NCI-H748 treated with DMSO at 0.1 percent for 48 hours (cell line): ENCODE measurements around the gene IRF7.

Experiments used
- DNase-seq: peaks from one replicate; lab custom pipeline; 2025; lab: John Stamatoyannopoulos, UW

Gene IRF7

DNA sequence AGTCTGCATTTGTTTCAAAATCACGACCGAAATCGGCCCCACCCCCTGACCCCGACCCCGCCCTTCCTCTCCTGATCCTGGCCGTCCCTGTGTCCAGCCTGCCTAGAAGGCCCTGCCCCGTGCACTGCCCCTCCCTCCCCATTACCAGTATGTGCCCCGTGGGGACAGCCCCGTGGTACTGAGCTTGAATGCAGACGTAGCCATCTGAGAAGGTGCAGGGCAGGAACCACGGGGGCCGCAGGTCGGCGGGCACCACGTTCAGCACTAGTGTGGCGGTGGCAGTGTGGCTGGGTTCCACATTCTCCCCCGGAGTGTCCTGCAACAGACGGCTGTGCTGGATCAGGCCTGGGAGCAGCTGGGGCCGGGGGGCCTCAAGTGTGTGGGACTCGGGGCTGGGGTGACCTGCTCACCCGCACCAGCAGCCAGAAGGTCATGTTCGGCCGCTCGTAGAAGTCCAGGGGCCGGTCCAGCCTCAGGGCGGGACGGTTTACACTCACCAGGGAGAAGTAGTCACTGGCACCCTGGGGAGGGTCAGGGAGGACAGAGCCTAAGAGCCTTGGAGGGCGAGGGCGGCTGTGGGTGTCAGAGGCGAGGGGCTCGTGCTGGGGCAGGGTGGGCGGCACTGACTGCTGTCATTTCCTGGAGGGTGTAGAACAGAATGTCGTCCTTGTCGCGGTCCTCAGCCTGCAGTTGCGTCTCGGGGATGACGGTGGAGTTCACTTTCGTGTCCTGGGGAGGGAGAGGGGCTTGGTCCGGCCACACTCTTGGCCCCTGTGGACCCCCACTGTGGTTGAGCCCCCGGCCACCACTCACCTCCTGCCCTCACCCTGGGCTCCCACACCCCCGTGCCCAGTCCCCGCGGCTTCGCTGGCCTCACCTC, 5.4 kb upstream of the IRF7 start:
- DNase-seq = no peak

GRCh38 chr11:620201-620600, 4.5 kb upstream of the IRF7 start:
- DNase-seq = no peak

DNA sequence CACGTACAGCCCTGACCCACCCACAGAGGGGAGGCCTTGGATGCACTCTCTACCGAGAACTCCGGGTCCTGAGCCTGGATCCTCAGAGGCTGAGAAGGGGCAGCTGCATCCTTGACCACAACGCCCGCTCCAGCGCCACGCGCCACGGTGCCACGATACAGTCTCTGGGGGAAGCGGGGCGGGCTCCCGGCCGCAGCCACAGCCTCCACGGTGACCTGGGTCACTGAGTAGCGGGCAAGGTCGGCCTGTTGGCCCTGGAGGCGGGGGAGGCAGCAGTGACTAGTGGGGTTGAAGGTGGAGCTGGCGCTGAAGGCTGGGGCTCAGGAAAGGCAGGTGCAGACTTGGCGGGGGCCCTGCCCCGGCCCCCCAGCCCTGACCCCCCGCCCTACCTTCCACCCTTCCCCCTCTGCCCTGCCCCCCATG, 3.9 kb upstream of the IRF7 start:
- DNase-seq = no peak

DNA sequence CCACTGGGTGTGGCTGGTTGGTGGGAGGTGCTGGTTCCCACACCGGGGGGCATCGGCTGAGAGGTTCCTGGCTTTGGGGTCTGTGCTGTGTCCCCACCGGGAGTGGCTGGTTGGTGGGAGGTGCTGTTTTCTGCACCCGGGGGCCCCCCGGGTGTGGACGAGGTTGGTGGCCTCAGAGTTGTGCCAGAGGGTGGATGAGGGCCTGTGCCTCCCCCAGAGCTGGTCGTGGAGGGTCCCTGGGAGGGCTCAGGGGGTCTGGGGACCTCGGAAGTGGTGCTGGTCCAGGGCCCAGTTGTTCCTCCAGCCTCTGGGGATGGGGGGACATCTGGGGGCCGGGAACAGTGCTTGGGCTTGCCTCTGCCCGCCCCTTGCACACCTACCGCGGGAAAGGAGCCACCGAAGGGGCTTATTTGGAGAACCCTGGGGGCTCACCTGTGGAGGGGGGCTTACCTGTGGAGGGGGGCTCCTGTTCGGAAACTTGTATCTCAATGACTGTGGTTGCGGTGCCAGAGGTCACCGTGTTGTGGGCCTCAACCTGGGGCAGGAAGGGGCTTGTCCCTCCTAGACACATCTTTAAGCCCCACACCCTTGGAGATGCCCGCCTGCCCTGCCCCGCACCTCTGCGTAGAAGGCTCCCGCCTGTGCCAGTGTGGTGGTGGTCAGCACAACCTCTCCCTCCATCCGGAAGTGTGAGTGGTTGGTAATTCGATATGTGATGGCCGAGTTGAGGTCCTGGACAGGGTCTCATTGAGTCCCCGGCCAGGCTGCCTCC, 3.3 kb upstream of the IRF7 start:
- no peak for DNase-seq

DNA sequence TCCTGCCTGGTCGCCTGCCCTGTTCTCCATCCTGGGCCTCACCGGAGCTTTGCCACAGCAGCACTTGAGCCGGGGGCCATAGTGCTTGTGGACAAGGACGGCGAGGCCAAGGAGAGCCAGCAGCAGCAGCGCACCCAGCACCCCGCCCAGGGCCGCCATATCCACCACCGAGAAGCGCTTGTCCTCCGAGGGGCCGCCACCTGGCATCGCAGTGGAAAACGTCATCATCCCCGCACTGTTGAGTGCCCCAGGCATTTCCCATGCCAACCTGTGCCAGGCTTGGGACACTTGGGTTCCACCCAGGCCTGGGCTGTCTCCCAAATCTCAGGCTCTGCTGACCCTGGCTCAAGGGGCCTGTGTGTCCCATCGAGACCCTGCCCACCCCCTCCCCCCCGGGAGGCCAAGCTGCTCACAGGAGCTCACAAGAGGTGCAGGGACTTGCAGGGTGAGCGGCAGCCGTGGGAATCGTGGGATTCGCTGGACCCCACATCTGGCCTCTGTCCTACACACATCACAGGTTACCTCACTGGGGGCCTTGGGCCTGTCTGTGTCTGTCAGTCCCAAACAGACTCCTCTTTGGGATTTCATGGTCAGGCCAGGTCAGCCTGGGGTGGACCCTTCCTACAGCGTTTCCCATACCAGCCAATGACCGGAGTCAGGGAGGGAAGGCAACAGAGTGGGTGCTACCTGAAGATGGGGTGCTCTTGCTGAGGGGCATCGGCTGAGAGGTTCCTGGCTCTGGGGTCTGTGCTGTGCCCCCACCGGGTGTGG, 2.3 kb upstream of the IRF7 start:
- no peak for DNase-seq

- no peak for DNase-seq
Measured at GRCh38 chr11:617199-617911, 1.6 kb upstream of the IRF7 start.

DNA sequence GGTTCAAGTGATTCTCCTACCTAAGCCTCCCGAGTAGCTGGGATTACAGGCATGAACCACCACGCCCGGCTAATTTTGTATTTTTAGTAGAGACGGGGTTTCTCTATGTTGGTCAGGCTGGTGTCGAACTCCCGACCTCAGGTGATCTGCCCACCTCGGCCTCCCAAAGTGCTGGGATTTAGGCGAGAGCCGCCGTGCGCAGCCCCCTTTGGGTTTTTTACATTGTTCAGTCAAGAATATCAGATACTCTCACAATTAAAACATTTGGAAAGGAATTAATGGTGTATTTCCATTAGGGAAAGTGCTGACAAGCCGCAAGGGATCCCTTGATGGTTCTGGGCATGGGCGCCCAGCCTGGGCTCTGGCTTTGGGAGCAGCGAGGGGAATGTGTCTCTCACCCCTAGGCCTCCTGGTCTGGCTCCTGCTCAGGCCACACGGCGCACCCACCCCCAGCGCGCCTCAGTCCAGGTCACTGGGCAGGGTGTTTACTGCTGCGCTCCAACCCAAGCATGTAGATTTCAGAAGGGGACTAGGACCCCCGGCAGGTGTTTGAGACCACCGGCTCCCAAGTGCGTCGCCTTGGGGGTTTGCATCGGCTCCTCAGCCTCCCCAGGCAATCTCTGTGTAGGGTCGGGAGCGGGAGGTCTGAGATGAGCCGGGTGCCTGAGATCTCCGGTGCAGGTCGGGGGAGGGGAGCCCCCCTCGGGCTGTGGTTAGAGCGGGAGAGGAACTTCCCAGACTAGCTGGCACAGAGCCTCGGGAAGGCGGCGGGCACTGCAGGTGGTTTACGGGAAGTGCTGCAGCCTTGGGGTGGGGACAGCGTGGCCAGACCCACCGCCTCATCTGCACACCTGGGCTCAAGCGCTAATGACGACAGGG, 809 bp upstream of the IRF7 start:
- DNase-seq = no peak

DNA sequence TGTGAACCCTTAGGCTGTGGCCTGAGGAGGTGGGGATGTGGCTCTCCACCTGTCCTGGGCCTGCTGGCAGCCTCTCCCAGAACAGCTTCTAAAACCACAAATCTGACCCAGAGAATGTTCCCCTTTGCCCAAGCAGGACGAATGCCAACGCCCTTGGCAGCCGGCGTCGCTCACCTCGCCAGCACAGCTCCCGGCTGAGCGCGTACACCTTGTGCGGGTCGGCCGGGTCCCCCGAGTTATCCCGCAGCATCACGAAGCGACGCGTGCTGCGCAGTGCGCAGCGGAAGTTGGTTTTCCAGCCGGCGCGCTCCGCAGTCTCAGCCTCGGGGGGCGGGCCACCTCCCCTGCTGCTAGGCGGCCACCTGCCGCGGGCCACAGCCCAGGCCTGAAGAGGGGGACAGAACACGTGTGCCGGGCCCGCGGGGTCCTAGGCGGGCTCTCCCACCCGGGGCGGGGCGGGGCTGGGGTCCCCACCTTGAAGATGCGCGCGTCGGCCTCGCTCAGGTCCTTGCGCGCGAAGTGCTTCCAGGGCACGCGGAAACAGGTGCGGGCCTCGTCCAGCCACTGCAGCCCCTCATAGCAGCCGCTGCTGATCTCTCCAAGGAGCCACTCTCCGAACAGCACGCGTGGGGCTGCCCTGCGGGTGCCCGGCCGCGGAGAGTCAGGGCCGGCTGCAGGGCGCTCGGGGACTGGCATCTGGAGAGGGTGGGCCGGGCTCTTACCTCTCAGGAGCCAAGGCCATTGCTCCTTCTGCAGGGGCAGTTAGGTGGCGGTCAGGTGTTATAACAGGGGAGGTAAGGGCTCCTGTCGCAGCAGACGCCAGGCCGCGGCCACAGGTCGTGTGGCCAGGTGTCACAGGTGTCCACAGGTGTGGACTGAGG, 887 bp downstream of the IRF7 start:
- DNase-seq = no peak

GRCh38 chr11:614021-614622, 1.6 kb downstream of the IRF7 start:
- no peak for DNase-seq

- DNase-seq = peak; percentile 30
Measured at GRCh38 chr11:613369-613968, 2.3 kb downstream of the IRF7 start.

DNA sequence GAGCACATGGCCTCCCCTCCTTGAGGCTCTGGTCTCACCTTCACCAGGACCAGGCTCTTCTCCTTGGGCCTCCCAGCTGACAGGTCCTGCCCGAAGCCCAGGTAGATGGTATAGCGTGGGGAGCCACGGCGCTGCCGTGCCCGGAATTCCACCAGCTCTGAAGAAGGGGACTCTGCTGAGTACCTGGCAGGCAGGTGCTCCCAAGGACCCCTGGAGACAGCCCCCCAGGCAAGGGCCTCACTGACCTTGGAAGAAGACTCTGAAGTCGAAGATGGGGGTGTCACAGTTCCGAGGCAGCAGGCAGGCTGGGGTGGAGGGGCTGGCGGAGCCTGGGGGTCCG, 2.8 kb downstream of the IRF7 start:
- no peak for DNase-seq

DNA sequence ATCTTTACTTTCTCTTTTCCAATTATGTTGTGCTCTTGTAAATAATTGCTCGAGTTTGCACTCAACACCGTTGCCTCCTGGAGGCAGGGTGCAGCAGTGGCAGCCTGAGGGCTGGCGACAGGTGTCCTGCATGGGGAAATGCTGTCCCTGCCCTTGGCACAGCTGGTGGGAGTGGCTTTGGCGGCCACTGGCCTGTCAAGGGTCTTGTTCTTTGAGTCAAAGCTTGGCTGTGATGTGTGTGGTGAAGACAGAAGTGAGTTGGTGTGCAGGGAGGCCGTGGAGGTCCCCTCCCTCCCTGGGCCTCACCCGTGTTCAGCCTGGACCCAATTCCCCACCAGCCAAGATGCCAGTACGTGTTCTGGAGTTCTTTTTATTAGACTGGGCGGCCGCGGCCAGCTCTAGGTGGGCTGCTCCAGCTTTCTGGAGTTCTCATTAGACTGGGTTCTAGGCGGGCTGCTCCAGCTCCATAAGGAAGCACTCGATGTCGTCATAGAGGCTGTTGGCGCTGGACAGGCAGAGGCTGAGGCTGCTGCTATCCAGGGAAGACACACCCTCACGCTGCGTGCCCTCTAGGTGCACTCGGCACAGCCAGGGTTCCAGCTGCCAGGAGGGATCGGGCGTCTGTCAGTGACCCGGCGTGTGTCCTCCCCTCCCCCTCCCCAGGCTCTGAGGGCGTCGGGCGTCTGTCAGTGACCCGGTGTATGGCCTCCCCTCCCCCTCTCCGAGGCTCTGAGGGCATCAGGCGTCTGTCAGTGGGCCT, 3.4 kb downstream of the IRF7 start:
- no peak for DNase-seq

GRCh38 chr11:611001-611996, 4.5 kb downstream of the IRF7 start:
- no peak for DNase-seq

GRCh38 chr11:610146-610801, 5.5 kb downstream of the IRF7 start:
- DNase-seq = no peak

GRCh38 chr11:609341-609811, 6.4 kb downstream of the IRF7 start:
- no peak for DNase-seq

DNA sequence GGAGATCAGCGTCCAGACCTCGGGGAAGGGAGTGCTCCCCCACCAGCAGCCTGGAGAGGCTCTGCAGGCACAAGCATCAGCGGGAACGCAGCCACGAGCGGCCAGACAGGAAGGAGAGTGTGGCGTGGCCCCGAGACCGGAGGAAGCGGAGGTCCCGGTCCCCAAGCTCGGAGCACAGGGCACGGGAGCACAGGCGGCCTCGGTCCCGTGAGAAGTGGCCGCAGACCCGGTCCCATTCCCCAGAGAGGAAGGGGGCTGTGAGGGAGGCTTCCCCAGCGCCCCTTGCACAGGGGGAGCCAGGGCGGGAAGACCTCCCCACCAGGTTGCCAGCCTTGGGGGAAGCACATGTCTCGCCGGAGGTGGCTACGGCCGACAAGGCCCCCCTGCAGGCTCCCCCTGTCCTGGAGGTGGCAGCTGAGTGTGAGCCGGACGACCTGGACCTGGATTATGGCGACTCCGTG, 6.9 kb downstream of the IRF7 start:
- no peak for DNase-seq
